Neuronal stem cell (in vitro differentiated cells): Measurements from ENCODE around the gene PPP4R2.
"Not testable (repeated sequence)": the region's sequence is repeated elsewhere in the genome, so short reads cannot be mapped to it uniquely, and the experiment has no call there.

Source experiments
- DNase-seq: peaks from one replicate; pipeline ENCODE4 v3.0.0-alpha.2; 2013; ENCODE audit warnings: low spot score
- H2AFZ ChIP-seq: one replicate; pipeline ENCODE4 v1.6.1; 2013; ENCODE audit warnings: mild to moderate bottlenecking, low read length, inconsistent platforms
- H2AK5ac ChIP-seq: 2 replicates; pipeline ENCODE4 v1.6.1; 2013; ENCODE audit warnings: low read depth, mild to moderate bottlenecking, inconsistent platforms, low read length, moderate library complexity, mixed read lengths
- H2BK120ac ChIP-seq: 2 replicates; pipeline ENCODE4 v1.6.1; 2013; ENCODE audit warnings: low read depth, mild to moderate bottlenecking, inconsistent platforms, low read length, moderate library complexity, mixed read lengths
- H2BK12ac ChIP-seq: one replicate; pipeline ENCODE4 v1.6.1; 2013; ENCODE audit warnings: low read length, inconsistent platforms
- H2BK15ac ChIP-seq: 2 replicates; pipeline ENCODE4 v1.6.1; 2013; ENCODE audit warnings: mild to moderate bottlenecking, low read length, inconsistent platforms, mixed read lengths
- H2BK5ac ChIP-seq: one replicate; pipeline ENCODE4 v1.6.1; 2013; ENCODE audit warnings: inconsistent platforms, mild to moderate bottlenecking, low read length, moderate library complexity
- H3K14ac ChIP-seq: one replicate; pipeline ENCODE4 v1.6.1; 2013; ENCODE audit warnings: low read length, inconsistent platforms
- H3K18ac ChIP-seq: 2 replicates; pipeline ENCODE4 v1.6.1; 2013; ENCODE audit warnings: low read length, inconsistent platforms
- H3K23ac ChIP-seq: 2 replicates; pipeline ENCODE4 v1.6.1; 2013; ENCODE audit warnings: low read depth, mild to moderate bottlenecking, mixed read lengths, low read length, inconsistent platforms; ENCODE audit not compliant: poor library complexity
- H3K27ac ChIP-seq: replicated peaks from 3 replicates; pipeline ENCODE4 v1.5.1; 2013; ENCODE audit warnings: low read length, inconsistent platforms
- H3K27me3 ChIP-seq, 3 experiments: 2 replicates each; pipeline ENCODE4 v1.6.1; 2013; ENCODE audit warnings: low read length in 3 of 3, mild to moderate bottlenecking in 2 of 3, inconsistent platforms in 1 of 3, low read depth in 1 of 3, mixed read lengths in 1 of 3, moderate library complexity in 1 of 3; ENCODE audit not compliant: control insufficient read depth in 3 of 3, insufficient read depth in 3 of 3
- H3K36me3 ChIP-seq, 2 donors: replicated peaks in 1 of 2; 2 replicates each; pipeline ENCODE4 v1.6.1; 2013; ENCODE audit warnings: low read length in 2 of 2; ENCODE audit not compliant: control insufficient read depth in 2 of 2, insufficient read depth in 2 of 2
- H3K4ac ChIP-seq: 2 replicates; pipeline ENCODE4 v1.6.1; 2013; ENCODE audit warnings: inconsistent platforms, mild to moderate bottlenecking, low read length, moderate library complexity
- H3K4me1 ChIP-seq, 2 donors: 1 replicate in 1 of 2; 2 replicates in 1 of 2; pipeline ENCODE4 v1.6.1; 2013; ENCODE audit warnings: low read length in 2 of 2, low read depth in 1 of 2; ENCODE audit not compliant: control insufficient read depth in 2 of 2, insufficient read depth in 1 of 2
- H3K4me2 ChIP-seq: one replicate; pipeline ENCODE4 v1.6.1; 2013; ENCODE audit warnings: mild to moderate bottlenecking, low read length, inconsistent platforms; ENCODE audit not compliant: insufficient read depth, poor library complexity, severe bottlenecking
- H3K4me3 ChIP-seq, 2 donors: 2 replicates each; pipeline ENCODE4 v1.5.1; 2013; ENCODE audit warnings: low read length in 2 of 2, mild to moderate bottlenecking in 2 of 2, inconsistent platforms in 1 of 2, moderate library complexity in 1 of 2
- H3K79me1 ChIP-seq: one replicate; pipeline ENCODE4 v1.6.1; 2013; ENCODE audit warnings: low read depth, mild to moderate bottlenecking, inconsistent platforms, low read length, moderate library complexity
- H3K9ac ChIP-seq: one replicate; pipeline ENCODE4 v1.6.1; 2013; ENCODE audit warnings: mild to moderate bottlenecking, low read depth, low read length, inconsistent platforms; ENCODE audit not compliant: poor library complexity
- H3K9me3 ChIP-seq, 2 donors: replicated peaks in 1 of 2; 2 replicates each; pipeline versions ENCODE3 to v1.6.1; 2013; ENCODE audit warnings: low read length in 2 of 2, mild to moderate bottlenecking in 2 of 2, inconsistent platforms in 1 of 2, low read depth in 1 of 2, mixed read lengths in 1 of 2, moderate library complexity in 1 of 2; ENCODE audit not compliant: control insufficient read depth in 2 of 2, insufficient read depth in 1 of 2
- H4K8ac ChIP-seq: one replicate; pipeline ENCODE4 v1.6.1; 2013; ENCODE audit warnings: low read depth, mild to moderate bottlenecking, inconsistent platforms, low read length, moderate library complexity
- H4K91ac ChIP-seq: one replicate; pipeline ENCODE4 v1.6.1; 2013; ENCODE audit warnings: low read length, low read depth, mild to moderate bottlenecking, inconsistent platforms; ENCODE audit not compliant: poor library complexity
- WGBS, 2 donors: extraction: QIAGEN DNeasy Blood & Tissue Kit; methylation state at CpG; one replicate each; pipeline ENCODE4 v1.1.7; 2013; ENCODE audit warnings: missing lambda C conversion rate in 2 of 2, mixed read lengths in 1 of 2; ENCODE audit not compliant: insufficient read length in 2 of 2, insufficient replicate concordance in 1 of 2; ENCODE audit errors: extremely low coverage in 2 of 2; 5-methylcytosine and 5-hydroxymethylcytosine counted together

PPP4R2 gene

GRCh38 chr3:73066243-73066642 lies 69.6 kb downstream of the PPP4R2 start:
- peaks cover 15 to 78% of the 10 kb centered on the region in 2 donors for H3K36me3 ChIP-seq
- H3K4ac ChIP-seq, H4K8ac ChIP-seq, H4K91ac ChIP-seq, H2BK5ac ChIP-seq, H3K23ac ChIP-seq, H3K79me1 ChIP-seq, H3K9ac ChIP-seq, H3K14ac ChIP-seq, H2AK5ac ChIP-seq, H3K27me3 ChIP-seq, H2BK15ac ChIP-seq, H2BK12ac ChIP-seq, H3K9me3 ChIP-seq, H2AFZ ChIP-seq, H3K4me2 ChIP-seq, H3K4me1 ChIP-seq, H3K4me3 ChIP-seq, H2BK120ac ChIP-seq, H3K18ac ChIP-seq, H3K27ac ChIP-seq, DNase-seq: not testable (repeated sequence)

- Histone ChIP-seq H2BK120ac (no peak overlapping the region), H3K79me1 (no peaks in the 10 kb centered on the region), H2AK5ac (no peak overlapping the region), H4K91ac (no peak overlapping the region), H2BK15ac (no peak overlapping the region), H3K4me2 (no peak overlapping the region), H3K27ac (no peak overlapping the region), H3K4me1 (peaks cover 0 to 4% of the 10 kb centered on the region in 2 donors), H2BK5ac (no peak overlapping the region), H3K9me3 (no peaks in the 10 kb centered on the region), H2AFZ (no peak overlapping the region), H3K23ac (no peak overlapping the region), H3K18ac (no peak overlapping the region), H3K14ac (no peak overlapping the region), H3K27me3 (no peaks in the 10 kb centered on the region), H3K9ac (no peak overlapping the region), H3K4me3 (no peak overlapping the region), H2BK12ac (no peak overlapping the region), H3K4ac (no peak overlapping the region), H4K8ac (no peak overlapping the region), H3K36me3 (peaks cover 1 to 57% of the 10 kb centered on the region in 2 donors)
- DNase-seq, result no peak
- no CpG with 5 or more reads among the region's 3 CpGs for WGBS, 2 donors
Measured at GRCh38 chr3:73068419-73068818, 71.8 kb downstream of the PPP4R2 start.

GRCh38 chr3:73069187-73069586 lies 72.6 kb downstream of the PPP4R2 start:
- no peak overlapping the region for H2AFZ ChIP-seq
- no peak overlapping the region for H3K4ac ChIP-seq
- H3K4me3 ChIP-seq, result no peak overlapping the region
- no peak overlapping the region for H2BK12ac ChIP-seq
- peaks cover 0 to 49% of the 10 kb centered on the region in 2 donors for H3K36me3 ChIP-seq
- no peaks in the 10 kb centered on the region for H3K79me1 ChIP-seq
- H4K8ac ChIP-seq, result no peak overlapping the region
- no peak for DNase-seq
- no peaks in the 10 kb centered on the region for H3K27me3 ChIP-seq
- no peak overlapping the region for H3K27ac ChIP-seq
- H2BK5ac ChIP-seq, result no peak overlapping the region
- no peak overlapping the region for H3K18ac ChIP-seq
- peaks cover 0 to 4% of the 10 kb centered on the region in 2 donors for H3K4me1 ChIP-seq
- no peak overlapping the region for H2BK15ac ChIP-seq
- no CpG with 5 or more reads among the region's 5 CpGs for WGBS, 2 donors
- no peak overlapping the region for H2BK120ac ChIP-seq
- no peak overlapping the region for H3K23ac ChIP-seq
- H4K91ac ChIP-seq, result no peak overlapping the region
- H3K9me3 ChIP-seq, result no peaks in the 10 kb centered on the region
- no peak overlapping the region for H3K9ac ChIP-seq
- no peak overlapping the region for H2AK5ac ChIP-seq
- H3K4me2 ChIP-seq, result no peak overlapping the region
- H3K14ac ChIP-seq, result no peak overlapping the region

GRCh38 chr3:73069775-73070444 lies 73.3 kb downstream of the PPP4R2 start:
- no peak overlapping the region for H4K8ac ChIP-seq
- H2AK5ac ChIP-seq, result no peak overlapping the region
- H2BK120ac ChIP-seq, result no peak overlapping the region
- no peak overlapping the region for H2BK15ac ChIP-seq
- H3K27me3 ChIP-seq, result no peaks in the 10 kb centered on the region
- H3K79me1 ChIP-seq, result no peaks in the 10 kb centered on the region
- WGBS, 2 donors, result no CpG with 5 or more reads among the region's 14 CpGs
- no peak overlapping the region for H3K23ac ChIP-seq
- peaks cover 0 to 4% of the 10 kb centered on the region in 2 donors for H3K4me1 ChIP-seq
- no peak overlapping the region for H3K14ac ChIP-seq
- H2BK12ac ChIP-seq, result no peak overlapping the region
- no peak overlapping the region for H3K4me2 ChIP-seq
- no peak overlapping the region for H4K91ac ChIP-seq
- no peaks in the 10 kb centered on the region for H3K9me3 ChIP-seq
- no peak overlapping the region for H3K27ac ChIP-seq
- H3K18ac ChIP-seq, result no peak overlapping the region
- H2AFZ ChIP-seq, result no peak overlapping the region
- H3K4ac ChIP-seq, result no peak overlapping the region
- no peak overlapping the region for H2BK5ac ChIP-seq
- H3K9ac ChIP-seq, result no peak overlapping the region
- H3K4me3 ChIP-seq, result no peak overlapping the region
- no peak for DNase-seq
- peaks cover 0 to 42% of the 10 kb centered on the region in 2 donors for H3K36me3 ChIP-seq
